PC-9 (cell line): ENCODE measurements around the gene NEURL1B.

Source experiments
- EZH2 ChIP-seq: fragments of 200-600 bp; sonication (generic); IDR thresholded peaks from 2 replicates; pipeline ENCODE4 v1.8.0; 2017; ENCODE audit warnings: antibody characterized with exemption, low read depth
- TF ChIP-seq, protein P1 (sequence below): fragments of 200-600 bp; sonication (generic); conservative IDR thresholded peaks from 2 replicates; pipeline ENCODE4 v1.6.1; 2017; ENCODE audit warnings: mixed run types, antibody characterized with exemption, mild to moderate bottlenecking, moderate library complexity

- TF ChIP-seq, protein P1, sequence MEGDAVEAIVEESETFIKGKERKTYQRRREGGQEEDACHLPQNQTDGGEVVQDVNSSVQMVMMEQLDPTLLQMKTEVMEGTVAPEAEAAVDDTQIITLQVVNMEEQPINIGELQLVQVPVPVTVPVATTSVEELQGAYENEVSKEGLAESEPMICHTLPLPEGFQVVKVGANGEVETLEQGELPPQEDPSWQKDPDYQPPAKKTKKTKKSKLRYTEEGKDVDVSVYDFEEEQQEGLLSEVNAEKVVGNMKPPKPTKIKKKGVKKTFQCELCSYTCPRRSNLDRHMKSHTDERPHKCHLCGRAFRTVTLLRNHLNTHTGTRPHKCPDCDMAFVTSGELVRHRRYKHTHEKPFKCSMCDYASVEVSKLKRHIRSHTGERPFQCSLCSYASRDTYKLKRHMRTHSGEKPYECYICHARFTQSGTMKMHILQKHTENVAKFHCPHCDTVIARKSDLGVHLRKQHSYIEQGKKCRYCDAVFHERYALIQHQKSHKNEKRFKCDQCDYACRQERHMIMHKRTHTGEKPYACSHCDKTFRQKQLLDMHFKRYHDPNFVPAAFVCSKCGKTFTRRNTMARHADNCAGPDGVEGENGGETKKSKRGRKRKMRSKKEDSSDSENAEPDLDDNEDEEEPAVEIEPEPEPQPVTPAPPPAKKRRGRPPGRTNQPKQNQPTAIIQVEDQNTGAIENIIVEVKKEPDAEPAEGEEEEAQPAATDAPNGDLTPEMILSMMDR: no peak
- TF ChIP-seq EZH2: no peak
Observed at GRCh38 chr5:172607213-172607793, 33.8 kb upstream of the NEURL1B start.
